HEK293 (cell line): ENCODE measurements around the gene VEPH1.

Experiments
- ELK4 ChIP-seq: IDR thresholded peaks from 2 replicates; pipeline ENCODE4 v1.6.1; 2011; ENCODE audit warnings: mild to moderate bottlenecking, low read depth, low read length, borderline replicate concordance
- GFI1B ChIP-seq: fragments of 450-650 bp; formaldehyde crosslinking; IDR thresholded peaks from 2 replicates; pipeline ENCODE4 v1.5.1; 2016; ENCODE audit warnings: missing biosample characterization, missing genetic modification characterization
- OVOL3 ChIP-seq: fragments of 450-650 bp; formaldehyde crosslinking; IDR thresholded peaks from 2 replicates; pipeline ENCODE4 v1.5.1; 2016; ENCODE audit warnings: missing biosample characterization, missing genetic modification characterization
- PATZ1 ChIP-seq: fragments of 450-650 bp; formaldehyde crosslinking; IDR thresholded peaks from 2 replicates; pipeline ENCODE4 v1.5.1; 2016; ENCODE audit warnings: missing biosample characterization, missing genetic modification characterization
- SCRT1 ChIP-seq: fragments of 450-650 bp; formaldehyde crosslinking; IDR thresholded peaks from 2 replicates; pipeline ENCODE4 v1.5.1; 2016; ENCODE audit warnings: missing biosample characterization, missing genetic modification characterization, borderline replicate concordance
- SP3 ChIP-seq: fragments of 450-650 bp; formaldehyde crosslinking; IDR thresholded peaks from 2 replicates; pipeline ENCODE4 v1.5.1; 2016; ENCODE audit warnings: missing biosample characterization, missing genetic modification characterization
- TRIM28 ChIP-seq: IDR thresholded peaks from 2 replicates; pipeline ENCODE4 v1.6.1; 2011; ENCODE audit warnings: low read length, control low read depth, borderline replicate concordance
- WT1 ChIP-seq: fragments of 450-650 bp; formaldehyde crosslinking; IDR thresholded peaks from 2 replicates; pipeline ENCODE4 v1.5.1; 2016; ENCODE audit warnings: missing biosample characterization, missing genetic modification characterization
- ZBTB1 ChIP-seq: fragments of 450-650 bp; formaldehyde crosslinking; IDR thresholded peaks from 2 replicates; pipeline ENCODE4 v1.5.1; 2016; ENCODE audit warnings: missing biosample characterization, missing genetic modification characterization
- ZBTB11 ChIP-seq: fragments of 450-650 bp; formaldehyde crosslinking; conservative IDR thresholded peaks from 2 replicates; pipeline ENCODE4 v1.5.1; 2016; ENCODE audit warnings: low read depth, missing biosample characterization, missing genetic modification characterization
- ZFP37 ChIP-seq: fragments of 450-650 bp; formaldehyde crosslinking; IDR thresholded peaks from 2 replicates; pipeline ENCODE4 v1.5.1; 2016; ENCODE audit warnings: missing biosample characterization, missing genetic modification characterization
- ZNF10 ChIP-seq: fragments of 450-650 bp; formaldehyde crosslinking; IDR thresholded peaks from 2 replicates; pipeline ENCODE4 v1.5.1; 2017; ENCODE audit warnings: missing biosample characterization, missing genetic modification characterization
- ZNF132 ChIP-seq: fragments of 450-650 bp; formaldehyde crosslinking; IDR thresholded peaks from 2 replicates; pipeline ENCODE4 v1.5.1; 2017; ENCODE audit warnings: missing biosample characterization, missing genetic modification characterization, borderline replicate concordance
- ZNF18 ChIP-seq: fragments of 450-650 bp; formaldehyde crosslinking; IDR thresholded peaks from 2 replicates; pipeline ENCODE4 v1.5.1; 2016; ENCODE audit warnings: missing biosample characterization, missing genetic modification characterization
- ZNF184 ChIP-seq: fragments of 450-650 bp; IDR thresholded peaks from 2 replicates; pipeline ENCODE4 v1.5.1; 2018; ENCODE audit warnings: missing biosample characterization, mild to moderate bottlenecking, missing genetic modification characterization
- ZNF223 ChIP-seq: fragments of 450-650 bp; formaldehyde crosslinking; IDR thresholded peaks from 2 replicates; pipeline ENCODE4 v1.5.1; 2016; ENCODE audit warnings: missing biosample characterization, missing genetic modification characterization
- ZNF350 ChIP-seq: fragments of 450-650 bp; formaldehyde crosslinking; IDR thresholded peaks from 2 replicates; pipeline ENCODE4 v1.5.0; 2017; ENCODE audit warnings: missing biosample characterization, mild to moderate bottlenecking, missing genetic modification characterization
- ZNF37A ChIP-seq: fragments of 450-650 bp; IDR thresholded peaks from 2 replicates; pipeline ENCODE4 v1.5.1; 2018; ENCODE audit warnings: missing biosample characterization, missing genetic modification characterization
- ZNF423 ChIP-seq: fragments of 450-650 bp; formaldehyde crosslinking; IDR thresholded peaks from 2 replicates; pipeline ENCODE4 v1.5.1; 2016; ENCODE audit warnings: missing biosample characterization, missing genetic modification characterization
- ZNF433 ChIP-seq: fragments of 450-650 bp; formaldehyde crosslinking; IDR thresholded peaks from 2 replicates; pipeline ENCODE4 v1.5.1; 2016; ENCODE audit warnings: missing biosample characterization, missing genetic modification characterization, low read depth
- ZNF530 ChIP-seq: fragments of 450-650 bp; formaldehyde crosslinking; IDR thresholded peaks from 2 replicates; pipeline ENCODE4 v1.5.1; 2016; ENCODE audit warnings: low read depth, missing biosample characterization, missing genetic modification characterization
- ZNF549 ChIP-seq: fragments of 450-650 bp; IDR thresholded peaks from 2 replicates; pipeline ENCODE4 v1.5.1; 2018; ENCODE audit warnings: missing biosample characterization, missing genetic modification characterization, mild to moderate bottlenecking, inconsistent platforms, moderate library complexity
- ZNF560 ChIP-seq: fragments of 450-650 bp; formaldehyde crosslinking; IDR thresholded peaks from 2 replicates; pipeline ENCODE4 v1.5.1; 2017; ENCODE audit warnings: missing biosample characterization, missing genetic modification characterization, borderline replicate concordance
- ZNF596 ChIP-seq: fragments of 450-650 bp; IDR thresholded peaks from 2 replicates; pipeline ENCODE4 v1.5.0; 2018; ENCODE audit warnings: missing biosample characterization, mild to moderate bottlenecking, missing genetic modification characterization, moderate library complexity
- ZNF610 ChIP-seq: fragments of 450-650 bp; formaldehyde crosslinking; IDR thresholded peaks from 2 replicates; pipeline ENCODE4 v1.5.1; 2016; ENCODE audit warnings: missing biosample characterization, missing genetic modification characterization, borderline replicate concordance
- ZNF626 ChIP-seq: fragments of 450-650 bp; sonication (Bioruptor Pico); formaldehyde crosslinking; IDR thresholded peaks from 2 replicates; pipeline ENCODE4 v1.5.1; 2018; ENCODE audit warnings: missing biosample characterization, missing genetic modification characterization, inconsistent platforms
- ZNF660 ChIP-seq: fragments of 450-650 bp; IDR thresholded peaks from 2 replicates; pipeline ENCODE4 v1.5.1; 2018; ENCODE audit warnings: missing biosample characterization, mild to moderate bottlenecking, missing genetic modification characterization
- ZNF777 ChIP-seq: fragments of 450-650 bp; formaldehyde crosslinking; IDR thresholded peaks from 2 replicates; pipeline ENCODE4 v1.5.1; 2017; ENCODE audit warnings: missing biosample characterization, missing genetic modification characterization, borderline replicate concordance
- ZNF791 ChIP-seq: fragments of 450-650 bp; formaldehyde crosslinking; IDR thresholded peaks from 2 replicates; pipeline ENCODE4 v1.5.1; 2016; ENCODE audit warnings: missing biosample characterization, missing genetic modification characterization
- ZSCAN30 ChIP-seq: fragments of 450-650 bp; IDR thresholded peaks from 2 replicates; pipeline ENCODE4 v1.5.1; 2018; ENCODE audit warnings: missing biosample characterization, mild to moderate bottlenecking, missing genetic modification characterization, moderate library complexity
- ZSCAN5A ChIP-seq: fragments of 450-650 bp; formaldehyde crosslinking; IDR thresholded peaks from 2 replicates; pipeline ENCODE4 v1.5.1; 2016; ENCODE audit warnings: missing biosample characterization, missing genetic modification characterization

VEPH1 gene

GRCh38 chr3:157248590-157249422 lies 254.4 kb downstream of the VEPH1 start (continued):
- no peak for TF ChIP-seq ZNF423 (tag by site-specific recombination)
- no peak for TF ChIP-seq ZNF791 (tag by site-specific recombination)
- no peak for TF ChIP-seq OVOL3 (tag by site-specific recombination)
- TF ChIP-seq ZSCAN5A: no peak
- TF ChIP-seq ELK4: no peak
- TF ChIP-seq ZFP37 (tag by site-specific recombination): peak; percentile 38; the same call in 1 of the 2 replicates
- TF ChIP-seq ZNF530 (tag by site-specific recombination): no peak
- no peak for TF ChIP-seq ZNF560 (tag by site-specific recombination)
- TF ChIP-seq ZBTB11: no peak
- TF ChIP-seq TRIM28: peak; percentile 43; the same call in 1 of the 2 replicates
- no peak for TF ChIP-seq ZNF626 (tag by site-specific recombination)
- TF ChIP-seq ZNF132 (tag by site-specific recombination): no peak
- TF ChIP-seq SCRT1: no peak
- no peak for TF ChIP-seq ZNF777 (tag by site-specific recombination)
- TF ChIP-seq ZNF10 (tag by site-specific recombination): no peak
- TF ChIP-seq ZBTB1 (tag by site-specific recombination): no peak
- no peak for TF ChIP-seq ZNF596 (tag by site-specific recombination)
- TF ChIP-seq ZNF37A: no peak
- no peak for TF ChIP-seq ZNF350 (tag by site-specific recombination)
- no peak for TF ChIP-seq ZNF433
- no peak for TF ChIP-seq SP3
- TF ChIP-seq ZNF184 (tag by site-specific recombination): no peak
- TF ChIP-seq ZNF549: no peak
- TF ChIP-seq ZNF610 (tag by site-specific recombination): no peak
- TF ChIP-seq ZSCAN30 (tag by site-specific recombination): 0 out of 2 replicates have a peak, but pooled peaks have one; percentile 21
- TF ChIP-seq GFI1B (tag by site-specific recombination): peak; percentile 69; the same call in 1 of the 2 replicates
- no peak for TF ChIP-seq ZNF18 (tag by site-specific recombination)
- peak; percentile 59; the same call in 1 of the 2 replicates for TF ChIP-seq WT1 (tag by site-specific recombination)
- peak; percentile 52; the same call in 1 of the 2 replicates for TF ChIP-seq ZNF660 (tag by site-specific recombination)
- no peak for TF ChIP-seq PATZ1
- TF ChIP-seq ZNF223 (tag by site-specific recombination): no peak
